ENCODE data around the gene CENPP.

DNA sequence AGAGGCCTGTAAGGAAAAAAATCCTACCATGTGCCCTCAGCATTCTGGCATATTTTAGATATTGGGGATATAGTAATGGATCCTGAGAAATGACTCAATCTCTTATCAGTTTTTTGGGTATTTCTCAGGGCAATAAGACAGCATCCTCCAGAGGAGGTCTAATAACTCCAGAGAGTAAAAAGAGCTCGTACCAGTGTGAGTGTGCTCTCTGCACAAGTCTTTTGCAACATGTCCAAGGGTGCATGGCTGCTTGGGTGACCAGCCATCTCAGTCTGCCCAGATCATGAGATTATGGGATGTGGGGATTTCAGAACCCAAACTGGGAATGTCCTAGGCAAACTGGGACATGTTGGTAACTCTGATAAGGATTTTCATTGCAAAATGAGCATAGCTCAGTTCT is 141.3 kb downstream of the CENPP start:
- no peak for TF ChIP-seq GATA2 (IDR thresholded peaks at IDR 0.05; ENCODE audit: low read depth, low read length)
- no peak for TF ChIP-seq GATA3 (IDR thresholded peaks at IDR 0.05; ENCODE audit: low read depth, low read length)

All from SH-SY5Y (cell line).